HepG2 (cell line): ENCODE measurements around the gene NAIF1. TPM values are rescaled to one million over a fixed set of nuclear protein-coding genes. Genes with fewer than 3 reads are reported as not detected.

Source experiments
- ATAC-seq: fragments of 200-7000 bp; cut with Tn5 transposase; 3 replicates; pipeline ENCODE4 v1.9.1; 2020; ENCODE audit warnings: mild to moderate bottlenecking, moderate library complexity
- BruUV-seq: library from RNA; stranded (reverse); fragments of 400-500 nt; replicated peaks from 2 replicates; lab custom pipeline; 2021; lab: Mats Ljungman, UMichigan
- CTCF ChIA-PET: fragments of 300-600 bp; formaldehyde crosslinking; extraction: SDS; loops from one replicate; lab custom pipeline; 2021; ENCODE audit warnings: low total read pairs, inconsistent platforms, low intra/inter-chr PET ratio; lab: Yijun Ruan, JAX
- POLR2A ChIA-PET: fragments of 350-600 bp; sonication (Branson Sonifier 250); formaldehyde crosslinking; loops from one replicate; lab custom pipeline; 2020; ENCODE audit warnings: antibody characterized with exemption, inconsistent platforms; lab: Yijun Ruan, JAX
- DNase-seq: peaks from one replicate; pipeline ENCODE4 v3.0.0-alpha.2; 2015; ENCODE audit warnings: low spot score
- FAIRE-seq: peaks from 3 replicates; lab custom pipeline; 2011; peaks lifted over from hg19 to GRCh38; lab: Jason Lieb, UNC
- H2AFZ ChIP-seq: one replicate; pipeline ENCODE4 v1.6.1; 2011; ENCODE audit warnings: low read length, inconsistent platforms
- H3K27ac ChIP-seq: fragments of 300-600 bp; 3 replicates; pipeline ENCODE4 v1.8.0; 2011; ENCODE audit warnings: mixed run types, mild to moderate bottlenecking, mixed read lengths, low read length, inconsistent platforms; ENCODE audit not compliant: insufficient read depth; ENCODE audit errors: extremely low read length
- H3K27me3 ChIP-seq, 2 experiments: fragments of 200-600 bp in 1 of 2; 2 replicates in 1 of 2; 3 replicates in 1 of 2; pipeline versions ENCODE4 v1.6.0 to v1.8.0; 2011; ENCODE audit warnings: low read length in 2 of 2, mild to moderate bottlenecking in 2 of 2, moderate library complexity in 2 of 2, inconsistent platforms in 1 of 2; ENCODE audit not compliant: insufficient read depth in 2 of 2, control insufficient read depth in 1 of 2
- H3K36me3 ChIP-seq, 2 experiments: fragments of 200-600 bp in 1 of 2; replicated peaks in 1 of 2; 2 replicates in 1 of 2; 3 replicates in 1 of 2; pipeline versions ENCODE4 v1.5.1 to v1.8.0; 2011; ENCODE audit warnings: low read length in 2 of 2, inconsistent platforms in 1 of 2; ENCODE audit not compliant: insufficient read depth in 2 of 2, control insufficient read depth in 1 of 2
- H3K4me1 ChIP-seq: 2 replicates; pipeline ENCODE4 v1.5.1; 2012; ENCODE audit warnings: low read length, inconsistent platforms; ENCODE audit not compliant: insufficient read depth
- H3K4me2 ChIP-seq: 2 replicates; pipeline ENCODE4 v1.6.0; 2011; ENCODE audit warnings: low read depth, low read length, inconsistent platforms
- H3K4me3 ChIP-seq, 3 experiments: fragments of 200-600 bp in 1 of 3; sonication (generic), shearing (Covaris generic) in 1 of 3; replicated peaks in 1 of 3; 2 replicates each; pipeline ENCODE4 v1.5.1; 2011 to 2016; ENCODE audit warnings: low read length in 3 of 3, inconsistent platforms in 2 of 3, low read depth in 2 of 3, mild to moderate bottlenecking in 2 of 3, control low read depth in 1 of 3, mixed read lengths in 1 of 3; ENCODE audit not compliant: insufficient read depth in 1 of 3
- H3K79me2 ChIP-seq: one replicate; pipeline ENCODE4 v1.6.1; 2011; ENCODE audit warnings: low read length, inconsistent platforms; ENCODE audit not compliant: insufficient read depth
- H3K9ac ChIP-seq: 2 replicates; pipeline ENCODE4 v1.6.0; 2011; ENCODE audit warnings: mild to moderate bottlenecking, low read depth, low read length, inconsistent platforms; ENCODE audit not compliant: insufficient read depth
- H3K9me3 ChIP-seq: 2 replicates; pipeline ENCODE4 v1.5.1; 2012; ENCODE audit warnings: mild to moderate bottlenecking, low read length
- H4K20me1 ChIP-seq: 2 replicates; pipeline ENCODE4 v1.6.0; 2011; ENCODE audit warnings: inconsistent platforms, mild to moderate bottlenecking, low read length, moderate library complexity; ENCODE audit not compliant: insufficient read depth
- AKAP8 ChIP-seq: sonication (generic); formaldehyde crosslinking; IDR thresholded peaks from 2 replicates; pipeline ENCODE4 v1.5.1; 2020; ENCODE audit warnings: mild to moderate bottlenecking, missing genetic modification reagents
- BCL6 ChIP-seq: IDR thresholded peaks from 2 replicates; pipeline ENCODE4 v1.6.1; 2016; ENCODE audit warnings: missing genetic modification reagents, missing compliant biosample characterization
- DNMT1 ChIP-seq: sonication (generic); formaldehyde crosslinking; IDR thresholded peaks from 2 replicates; pipeline ENCODE4 v1.5.1; 2020; ENCODE audit warnings: mild to moderate bottlenecking, missing genetic modification reagents
- HES4 ChIP-seq: sonication (generic); formaldehyde crosslinking; IDR thresholded peaks from 2 replicates; pipeline ENCODE4 v1.9.0; 2021; ENCODE audit warnings: mild to moderate bottlenecking, missing genetic modification reagents, borderline replicate concordance
- NR2C2 ChIP-seq: sonication (generic); formaldehyde crosslinking; IDR thresholded peaks from 2 replicates; pipeline ENCODE4 v1.4.0; 2020; ENCODE audit warnings: missing genetic modification reagents, mild to moderate bottlenecking, moderate library complexity, borderline replicate concordance
- POLR2AphosphoS5 ChIP-seq: IDR thresholded peaks from 2 replicates; pipeline ENCODE4 v1.6.1; 2012; ENCODE audit warnings: low read depth, low read length
- SPEN ChIP-seq: sonication (generic); formaldehyde crosslinking; IDR thresholded peaks from 2 replicates; pipeline ENCODE4 v1.5.1; 2020; ENCODE audit warnings: low read depth, mild to moderate bottlenecking, missing genetic modification reagents
- ZBTB38 ChIP-seq: sonication (generic); formaldehyde crosslinking; IDR thresholded peaks from 2 replicates; pipeline ENCODE4 v1.5.1; 2020; ENCODE audit warnings: mild to moderate bottlenecking, missing genetic modification reagents
- ZC3H13 ChIP-seq: sonication (generic); formaldehyde crosslinking; IDR thresholded peaks from 2 replicates; pipeline ENCODE4 v1.8.1; 2023; ENCODE audit warnings: mild to moderate bottlenecking, missing genetic modification reagents, moderate library complexity
- ZFP41 ChIP-seq: sonication (generic); formaldehyde crosslinking; IDR thresholded peaks from 2 replicates; pipeline ENCODE4 v1.4.0; 2020; ENCODE audit warnings: mild to moderate bottlenecking, missing genetic modification reagents, borderline replicate concordance
- ZIK1 ChIP-seq: sonication (generic); formaldehyde crosslinking; IDR thresholded peaks from 2 replicates; pipeline ENCODE4 v1.5.0; 2020; ENCODE audit warnings: mild to moderate bottlenecking, low read depth, missing genetic modification reagents, borderline replicate concordance
- ZMYM3 ChIP-seq: sonication (generic); formaldehyde crosslinking; IDR thresholded peaks from 2 replicates; pipeline ENCODE4 v1.5.1; 2020; ENCODE audit warnings: mild to moderate bottlenecking, missing genetic modification reagents
- ZNF274 ChIP-seq: sonication (generic); formaldehyde crosslinking; IDR thresholded peaks from 2 replicates; pipeline ENCODE4 v1.5.1; 2020; ENCODE audit warnings: mild to moderate bottlenecking, missing genetic modification reagents
- ZNF329 ChIP-seq: sonication (generic); formaldehyde crosslinking; IDR thresholded peaks from 2 replicates; pipeline ENCODE4 v1.9.0; 2021; ENCODE audit warnings: low read depth, mild to moderate bottlenecking, missing genetic modification reagents
- ZNF34 ChIP-seq: sonication (generic); formaldehyde crosslinking; IDR thresholded peaks from 2 replicates; pipeline ENCODE4 v1.4.0; 2020; ENCODE audit warnings: mild to moderate bottlenecking, missing genetic modification reagents, borderline replicate concordance
- ZNF546 ChIP-seq: sonication (generic); formaldehyde crosslinking; conservative IDR thresholded peaks from 2 replicates; pipeline ENCODE4 v1.8.1; 2023; ENCODE audit warnings: mild to moderate bottlenecking, missing genetic modification reagents
- ZNF547 ChIP-seq: sonication (generic); formaldehyde crosslinking; IDR thresholded peaks from 2 replicates; pipeline ENCODE4 v1.5.1; 2020; ENCODE audit warnings: mild to moderate bottlenecking, missing genetic modification reagents
- ZNF652 ChIP-seq: IDR thresholded peaks from 2 replicates; pipeline ENCODE4 v1.6.1; 2016; ENCODE audit warnings: low read depth, borderline replicate concordance
- ZNF891 ChIP-seq: sonication (generic); formaldehyde crosslinking; IDR thresholded peaks from 2 replicates; pipeline ENCODE4 v1.5.0; 2020; ENCODE audit warnings: mild to moderate bottlenecking, missing genetic modification reagents
- WGBS: methylation state at CpG from one replicate; pipeline ENCODE4 v1.1.6; 2017; ENCODE audit warnings: low lambda C conversion rate; 5-methylcytosine and 5-hydroxymethylcytosine counted together
- in situ Hi-C: cut with HindIII; loops from 2 replicates; pipeline ENCODE4 v1.10.0; 2017; ENCODE audit warnings: low pct_unique_long_range_greater_than_20kb; ENCODE audit not compliant: extremely low pct_ligation_motif_present
- intact Hi-C: fragments of 100-400 bp; cut with micrococcal nuclease; formaldehyde crosslinking; loops from one replicate; pipeline ENCODE4 v1.10.0; 2022; ENCODE audit not compliant: unreplicated experiment
- polyA plus RNA-seq, 8 experiments: library from polyadenylated mRNA; depleted of rRNA in 3 of 8; stranded (reverse) in 7 of 8; unstranded in 1 of 8; fragments of >200 nt; fragmentation: Illumina TruSeq in 4 of 8; extraction: Trizol in 4 of 8; gene quantifications; 2 replicates each; pipeline versions ENCODE4 v1.2.1 to v1.2.3, GENCODE V29; 2011 to 2016; ENCODE audit warnings: low read depth in 4 of 8, missing spikeins in 1 of 8, mixed read lengths in 1 of 8; ENCODE audit not compliant: insufficient read depth in 1 of 8
- total RNA-seq, 5 experiments: library from RNA; depleted of rRNA; stranded (reverse); fragments of >200 nt; fragmentation: Illumina TruSeq; extraction: Trizol; gene quantifications; 2 replicates each; pipeline ENCODE4 v1.2.3, GENCODE V29; 2016; ENCODE audit warnings: low read depth in 1 of 5
- TF ChIP-seq, protein P1 (sequence below): sonication (generic); formaldehyde crosslinking; IDR thresholded peaks from 2 replicates; pipeline ENCODE4 v1.8.1; 2023; ENCODE audit warnings: mild to moderate bottlenecking, missing genetic modification reagents
- TF ChIP-seq, protein P2 (sequence below): sonication (generic); formaldehyde crosslinking; IDR thresholded peaks from 2 replicates; pipeline ENCODE4 v1.8.1; 2023; ENCODE audit warnings: mild to moderate bottlenecking, missing genetic modification reagents

Gene NAIF1
- total and polyA plus RNA-seq, 2 of the 13 experiments (the other 11 are each of a cell fraction or from before 2014, with no cell fraction given): 6.0 to 6.9 TPM

DNA sequence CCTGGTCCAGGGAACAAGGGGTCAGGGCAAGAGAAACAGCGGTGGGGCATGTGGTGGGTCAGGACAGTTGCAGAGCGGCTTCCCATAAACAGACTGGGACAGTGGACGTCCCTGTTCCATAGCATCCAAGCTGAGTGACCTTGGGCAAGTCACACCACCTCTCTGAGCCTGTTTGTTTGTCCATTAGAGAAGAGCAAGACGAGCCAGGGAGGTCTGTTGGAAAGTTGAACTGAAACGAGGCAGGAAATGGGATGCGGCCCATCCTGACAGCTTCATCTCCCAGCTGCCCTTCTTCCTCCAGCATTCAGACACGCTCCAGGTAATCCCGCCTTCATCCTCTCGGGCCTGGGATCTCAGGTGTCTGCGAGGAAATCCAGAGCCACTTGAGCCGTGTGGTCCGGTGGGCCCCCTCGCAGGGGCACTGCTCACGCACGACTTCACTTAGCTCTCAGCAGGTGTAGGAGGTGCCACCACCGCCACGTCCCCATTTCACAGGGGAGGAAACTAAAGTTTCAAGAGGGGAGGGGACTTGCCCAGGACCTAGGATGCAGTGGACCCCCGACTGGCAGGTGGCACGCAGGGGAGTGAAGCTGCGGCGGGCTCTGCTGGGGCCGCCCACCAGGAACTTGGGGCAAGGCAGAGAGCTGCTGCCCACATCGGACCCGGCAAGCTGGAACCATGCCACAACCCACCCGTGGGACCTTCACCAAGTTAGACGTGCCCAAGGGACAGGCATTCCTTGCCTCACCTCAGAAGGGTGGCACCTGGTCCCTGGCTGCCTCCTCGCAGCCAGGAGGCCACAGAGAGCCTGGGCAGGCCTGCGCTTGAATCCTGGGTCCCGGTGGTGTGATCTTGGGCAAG lies 47.4 kb upstream of the NAIF1 start:
- Histone ChIP-seq H3K4me3 (peak overlapping the region in 2 of 3 experiments; percentile 6 to 49; a peak in 3 of 6 replicates), H3K4me1 (peaks cover 75% of the 10 kb centered on the region), H3K27me3 (no peaks in the 10 kb centered on the region), H3K27ac (peak overlapping the region; percentile 88), H2AFZ (no peak overlapping the region), H3K9ac (peak overlapping the region; percentile 57), H3K4me2 (peak overlapping the region; percentile 57), H3K79me2 (no peaks in the 10 kb centered on the region), H3K9me3 (no peaks in the 10 kb centered on the region), H3K36me3 (no peaks in the 10 kb centered on the region; a peak in 1 of 5 replicates), H4K20me1 (no peaks in the 10 kb centered on the region)
- FAIRE-seq: no peak
- peak; percentile 2; the same call in 1 of the 3 replicates for ATAC-seq
- intact Hi-C loops (loop anchor here (1.0 to 10.0 kb wide), 3 partner anchors 11 to 170 kb away; no protein-coding TSS in a partner anchor), in situ Hi-C loops (no loop called here)
- ChIA-PET POLR2A (interaction anchor here (1.0 to 4.8 kb wide), 5 partner anchors 11 to 47 kb away, joined by 3 to 40 read pairs (median 4); partner anchors contain the start of genes NAIF1 and SLC25A25), CTCF (no interaction called here)
- DNase-seq: no peak
- TSS peak; percentile 48 for BruUV-seq
- WGBS: 77% methylated on average over 23 of the region's 29 CpGs
- TF ChIP-seq POLR2AphosphoS5 (no peak), ZNF547 (0 out of 2 replicates have a peak, but pooled peaks have one; percentile 73), ZNF652 (CRISPR knock-in tag) (no peak), NR2C2 (CRISPR knock-in tag) (no peak), ZMYM3 (CRISPR knock-in tag) (peak; percentile 50; the same call in 1 of the 2 replicates), HES4 (0 out of 2 replicates have a peak, but pooled peaks have one; percentile 3), ZNF274 (CRISPR knock-in tag) (peak; percentile 8; the same call in 1 of the 2 replicates), ZFP41 (CRISPR knock-in tag) (0 out of 2 replicates have a peak, but pooled peaks have one; percentile 38), ZIK1 (CRISPR knock-in tag) (0 out of 2 replicates have a peak, but pooled peaks have one; percentile 10), ZBTB38 (CRISPR knock-in tag) (peak; percentile 71; the same call in 1 of the 2 replicates), ZNF891 (no peak), ZNF34 (CRISPR knock-in tag) (0 out of 2 replicates have a peak, but pooled peaks have one; percentile 9), DNMT1 (CRISPR knock-in tag) (0 out of 2 replicates have a peak, but pooled peaks have one; percentile 25), ZNF329 (CRISPR knock-in tag) (0 out of 2 replicates have a peak, but pooled peaks have one; percentile 60), SPEN (CRISPR knock-in tag) (0 out of 2 replicates have a peak, but pooled peaks have one; percentile 3), ZNF546 (CRISPR knock-in tag) (peak; percentile 28; the same call in 1 of the 2 replicates), ZC3H13 (0 out of 2 replicates have a peak, but pooled peaks have one; percentile 1), BCL6 (no peak), AKAP8 (CRISPR knock-in tag) (0 out of 2 replicates have a peak, but pooled peaks have one; percentile 10)
- TF ChIP-seq, protein P1, sequence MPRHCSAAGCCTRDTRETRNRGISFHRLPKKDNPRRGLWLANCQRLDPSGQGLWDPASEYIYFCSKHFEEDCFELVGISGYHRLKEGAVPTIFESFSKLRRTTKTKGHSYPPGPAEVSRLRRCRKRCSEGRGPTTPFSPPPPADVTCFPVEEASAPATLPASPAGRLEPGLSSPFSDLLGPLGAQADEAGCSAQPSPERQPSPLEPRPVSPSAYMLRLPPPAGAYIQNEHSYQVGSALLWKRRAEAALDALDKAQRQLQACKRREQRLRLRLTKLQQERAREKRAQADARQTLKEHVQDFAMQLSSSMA (CRISPR knock-in tag): peak; percentile 44; the same call in 1 of the 2 replicates
- TF ChIP-seq, protein P2, sequence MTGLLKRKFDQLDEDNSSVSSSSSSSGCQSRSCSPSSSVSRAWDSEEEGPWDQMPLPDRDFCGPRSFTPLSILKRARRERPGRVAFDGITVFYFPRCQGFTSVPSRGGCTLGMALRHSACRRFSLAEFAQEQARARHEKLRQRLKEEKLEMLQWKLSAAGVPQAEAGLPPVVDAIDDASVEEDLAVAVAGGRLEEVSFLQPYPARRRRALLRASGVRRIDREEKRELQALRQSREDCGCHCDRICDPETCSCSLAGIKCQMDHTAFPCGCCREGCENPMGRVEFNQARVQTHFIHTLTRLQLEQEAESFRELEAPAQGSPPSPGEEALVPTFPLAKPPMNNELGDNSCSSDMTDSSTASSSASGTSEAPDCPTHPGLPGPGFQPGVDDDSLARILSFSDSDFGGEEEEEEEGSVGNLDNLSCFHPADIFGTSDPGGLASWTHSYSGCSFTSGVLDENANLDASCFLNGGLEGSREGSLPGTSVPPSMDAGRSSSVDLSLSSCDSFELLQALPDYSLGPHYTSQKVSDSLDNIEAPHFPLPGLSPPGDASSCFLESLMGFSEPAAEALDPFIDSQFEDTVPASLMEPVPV (CRISPR knock-in tag): peak; percentile 4; the same call in 1 of the 2 replicates
